ENCODE results near the gene KLK13. TPM values are rescaled to one million over a fixed set of nuclear protein-coding genes. Genes with fewer than 3 reads are reported as not detected.

KLK13 gene
- total and polyA plus RNA-seq, 2 donors from 2014 or later = not detected

DNA sequence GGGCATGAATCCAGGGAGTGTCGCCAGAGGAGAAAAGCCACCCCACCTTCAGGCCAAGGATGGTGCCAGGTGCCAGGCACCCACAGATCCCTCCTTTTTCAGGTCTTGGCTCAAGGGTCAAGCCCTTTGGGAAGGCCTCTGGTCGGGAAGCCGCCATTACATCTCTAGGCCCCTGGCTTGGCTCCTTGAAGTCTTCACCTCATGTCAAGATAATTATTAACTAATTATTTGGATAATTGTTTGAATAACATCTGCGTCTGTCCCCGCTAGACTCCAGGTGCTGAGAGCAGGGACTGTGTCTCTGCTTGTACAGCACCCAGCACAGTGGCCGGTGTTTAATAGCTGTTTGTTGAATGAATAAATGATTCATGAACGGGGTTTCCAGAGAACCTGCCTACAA lies 1.2 kb downstream of the KLK13 start:
- TF ChIP-seq, protein P1, sequence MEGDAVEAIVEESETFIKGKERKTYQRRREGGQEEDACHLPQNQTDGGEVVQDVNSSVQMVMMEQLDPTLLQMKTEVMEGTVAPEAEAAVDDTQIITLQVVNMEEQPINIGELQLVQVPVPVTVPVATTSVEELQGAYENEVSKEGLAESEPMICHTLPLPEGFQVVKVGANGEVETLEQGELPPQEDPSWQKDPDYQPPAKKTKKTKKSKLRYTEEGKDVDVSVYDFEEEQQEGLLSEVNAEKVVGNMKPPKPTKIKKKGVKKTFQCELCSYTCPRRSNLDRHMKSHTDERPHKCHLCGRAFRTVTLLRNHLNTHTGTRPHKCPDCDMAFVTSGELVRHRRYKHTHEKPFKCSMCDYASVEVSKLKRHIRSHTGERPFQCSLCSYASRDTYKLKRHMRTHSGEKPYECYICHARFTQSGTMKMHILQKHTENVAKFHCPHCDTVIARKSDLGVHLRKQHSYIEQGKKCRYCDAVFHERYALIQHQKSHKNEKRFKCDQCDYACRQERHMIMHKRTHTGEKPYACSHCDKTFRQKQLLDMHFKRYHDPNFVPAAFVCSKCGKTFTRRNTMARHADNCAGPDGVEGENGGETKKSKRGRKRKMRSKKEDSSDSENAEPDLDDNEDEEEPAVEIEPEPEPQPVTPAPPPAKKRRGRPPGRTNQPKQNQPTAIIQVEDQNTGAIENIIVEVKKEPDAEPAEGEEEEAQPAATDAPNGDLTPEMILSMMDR (IDR thresholded peaks at IDR 0.05; ENCODE audit: borderline replicate concordance, extremely low read depth, insufficient read depth) = no peak
- H3K27ac ChIP-seq (ENCODE audit: low read depth in 2 of 2, low read length in 2 of 2) = no peak overlapping the region

DNA sequence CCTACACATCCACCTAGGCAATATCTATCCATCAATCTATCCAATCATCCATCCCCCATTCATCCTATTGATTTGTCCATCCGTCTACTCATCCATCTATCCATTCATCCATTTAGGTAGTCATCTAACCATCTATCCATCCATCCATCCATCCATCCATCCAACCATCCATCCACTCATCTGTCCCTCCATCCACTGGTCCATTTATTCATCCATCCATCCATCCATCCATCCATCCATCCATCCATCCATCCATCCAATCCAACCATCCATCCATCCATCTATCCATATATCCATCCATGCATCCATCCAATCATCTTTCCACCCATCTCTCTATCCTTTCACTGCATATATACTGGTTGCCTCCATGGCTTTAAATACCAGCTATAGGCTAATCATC lies 3.9 kb downstream of the KLK13 start:
- TF ChIP-seq, protein P1 (IDR thresholded peaks at IDR 0.05; ENCODE audit: borderline replicate concordance, extremely low read depth, insufficient read depth) = no peak
- Histone ChIP-seq H3K27ac (ENCODE audit: low read depth in 2 of 2, low read length in 2 of 2) (no peak overlapping the region), H3K9ac (ENCODE audit: low read length in 3 of 3) (no peak overlapping the region), H3K4me1 (ENCODE audit: control insufficient read depth in 2 of 3, insufficient read depth in 2 of 3, low read depth in 1 of 3, low read length in 3 of 3) (no peaks in the 10 kb centered on the region), H3K9me3 (ENCODE audit: control insufficient read depth in 2 of 3, insufficient read depth in 1 of 3, low read length in 3 of 3) (no peaks in the 10 kb centered on the region), H3K27me3 (ENCODE audit: control insufficient read depth, insufficient read depth, low read length) (no peaks in the 10 kb centered on the region), H3K4me3 (ENCODE audit: low read length in 3 of 3) (no peak overlapping the region), H3K36me3 (ENCODE audit: control insufficient read depth in 2 of 3, insufficient read depth in 3 of 3, low read length in 3 of 3) (no peaks in the 10 kb centered on the region)
- no peak for DNase-seq
- intact Hi-C loops (cut with DNase I) = no loop called here
- no peak for FAIRE-seq

More for the DNA sequence above, 1.2 kb downstream of the KLK13 start:
- DNase-seq = no peak
- Histone ChIP-seq H3K9ac (ENCODE audit: low read length in 3 of 3) (no peak overlapping the region), H3K36me3 (ENCODE audit: control insufficient read depth in 2 of 3, insufficient read depth in 3 of 3, low read length in 3 of 3) (no peaks in the 10 kb centered on the region), H3K27me3 (ENCODE audit: control insufficient read depth, insufficient read depth, low read length) (no peaks in the 10 kb centered on the region), H3K9me3 (ENCODE audit: control insufficient read depth in 2 of 3, insufficient read depth in 1 of 3, low read length in 3 of 3) (no peaks in the 10 kb centered on the region), H3K4me1 (ENCODE audit: control insufficient read depth in 2 of 3, insufficient read depth in 2 of 3, low read depth in 1 of 3, low read length in 3 of 3) (no peaks in the 10 kb centered on the region), H3K4me3 (ENCODE audit: low read length in 3 of 3) (no peak overlapping the region)
- intact Hi-C loops (cut with DNase I) = no loop called here
- no peak for FAIRE-seq

DNA sequence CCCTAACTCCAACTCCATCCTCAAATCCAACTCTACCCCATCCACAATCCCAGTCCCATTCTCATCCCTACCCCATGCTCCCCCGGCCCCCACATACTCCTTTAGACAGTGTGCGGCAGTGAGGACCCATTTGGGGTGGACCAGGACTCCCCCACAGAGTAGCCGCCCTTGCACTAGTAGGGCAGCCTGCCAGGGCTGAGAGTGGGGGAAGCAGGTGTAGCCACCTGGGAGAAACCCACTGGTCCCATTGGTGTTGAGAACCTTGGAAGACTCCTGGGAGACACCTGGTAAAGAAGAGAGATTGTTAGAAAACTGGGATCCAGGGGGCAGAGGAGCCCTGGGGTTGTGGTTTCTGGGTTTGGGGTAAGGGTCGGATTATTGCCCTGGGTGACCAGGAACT lies 4.6 kb downstream of the KLK13 start:
- H3K4me3 ChIP-seq (ENCODE audit: low read length in 3 of 3) = no peak overlapping the region
- H3K27me3 ChIP-seq (ENCODE audit: control insufficient read depth, insufficient read depth, low read length) = no peaks in the 10 kb centered on the region
- no peaks in the 10 kb centered on the region for H3K4me1 ChIP-seq (ENCODE audit: control insufficient read depth in 2 of 3, insufficient read depth in 2 of 3, low read depth in 1 of 3, low read length in 3 of 3)
- no peaks in the 10 kb centered on the region for H3K36me3 ChIP-seq (ENCODE audit: control insufficient read depth in 2 of 3, insufficient read depth in 3 of 3, low read length in 3 of 3)
- no peak overlapping the region for H3K9ac ChIP-seq (ENCODE audit: low read length in 3 of 3)
- FAIRE-seq = no peak
- no peak for DNase-seq
- no peak overlapping the region for H3K27ac ChIP-seq (ENCODE audit: low read depth in 2 of 2, low read length in 2 of 2)
- TF ChIP-seq, protein P1 (IDR thresholded peaks at IDR 0.05; ENCODE audit: borderline replicate concordance, extremely low read depth, insufficient read depth) = no peak
- no peaks in the 10 kb centered on the region for H3K9me3 ChIP-seq (ENCODE audit: control insufficient read depth in 2 of 3, insufficient read depth in 1 of 3, low read length in 3 of 3)
- intact Hi-C loops (cut with DNase I) = no loop called here

DNA sequence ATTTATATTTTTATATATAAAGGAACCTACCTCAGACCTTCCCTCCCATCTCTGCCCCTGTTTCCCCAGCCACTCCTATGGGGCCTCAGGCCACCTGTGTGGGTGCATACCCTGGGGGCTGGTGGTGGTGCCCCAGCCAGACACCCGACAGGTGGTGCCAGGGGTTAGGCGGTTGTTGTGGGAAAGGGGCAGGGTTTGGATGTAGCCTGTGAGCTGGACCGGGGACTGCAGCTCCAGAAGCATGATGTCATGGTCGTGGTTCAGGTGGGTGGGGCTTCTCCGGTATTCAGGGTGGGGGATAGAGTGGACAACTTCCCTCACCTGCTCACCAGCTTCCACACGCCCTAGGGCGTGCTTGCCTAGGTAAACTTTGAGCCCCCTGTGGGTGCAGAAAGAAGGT lies 5.2 kb downstream of the KLK13 start:
- TF ChIP-seq, protein P1 (IDR thresholded peaks at IDR 0.05; ENCODE audit: borderline replicate concordance, extremely low read depth, insufficient read depth) = no peak
- H3K27ac ChIP-seq (ENCODE audit: low read depth in 2 of 2, low read length in 2 of 2) = no peak overlapping the region
- no peaks in the 10 kb centered on the region for H3K36me3 ChIP-seq (ENCODE audit: control insufficient read depth in 2 of 3, insufficient read depth in 3 of 3, low read length in 3 of 3)
- H3K9ac ChIP-seq (ENCODE audit: low read length in 3 of 3) = no peak overlapping the region
- no peaks in the 10 kb centered on the region for H3K4me1 ChIP-seq (ENCODE audit: control insufficient read depth in 2 of 3, insufficient read depth in 2 of 3, low read depth in 1 of 3, low read length in 3 of 3)
- FAIRE-seq = no peak
- no peak for DNase-seq
- no peak overlapping the region for H3K4me3 ChIP-seq (ENCODE audit: low read length in 3 of 3)
- H3K9me3 ChIP-seq (ENCODE audit: control insufficient read depth in 2 of 3, insufficient read depth in 1 of 3, low read length in 3 of 3) = no peaks in the 10 kb centered on the region
- intact Hi-C loops (cut with DNase I) = no loop called here
- H3K27me3 ChIP-seq (ENCODE audit: control insufficient read depth, insufficient read depth, low read length) = no peaks in the 10 kb centered on the region

Measured in kidney (tissue), 14 donors.